Measurements from ENCODE around the gene WASF2.
"Not testable (repeated sequence)": the region's sequence is repeated elsewhere in the genome, so short reads cannot be mapped to it uniquely, and the experiment has no call there.

WASF2 gene

GRCh38 chr1:27521336-27521831 is 31.4 kb upstream of the WASF2 start:
- DNase-seq: no peak

GRCh38 chr1:27520651-27521050 is 30.7 kb upstream of the WASF2 start:
- DNase-seq: no peak

- DNase-seq: peak in 1 of 2 experiments; percentile 50
Observed at GRCh38 chr1:27519331-27520258, 29.6 kb upstream of the WASF2 start.

- no peak for DNase-seq
Observed at GRCh38 chr1:27518808-27519207, 28.8 kb upstream of the WASF2 start.

- DNase-seq: no peak
Observed at GRCh38 chr1:27517907-27518718, 28.1 kb upstream of the WASF2 start.

- no peak for DNase-seq
Observed at GRCh38 chr1:27517301-27517700, 27.3 kb upstream of the WASF2 start.

- DNase-seq: no peak
Observed at GRCh38 chr1:27515626-27516025, 25.7 kb upstream of the WASF2 start.

GRCh38 chr1:27513958-27514357 is 24.0 kb upstream of the WASF2 start:
- no peak for DNase-seq

- no peak for DNase-seq
Observed at GRCh38 chr1:27513528-27513927, 23.6 kb upstream of the WASF2 start.

- no peak for DNase-seq
Observed at GRCh38 chr1:27509127-27510080, 19.4 kb upstream of the WASF2 start.

GRCh38 chr1:27507960-27508665 is 18.1 kb upstream of the WASF2 start:
- no peak for DNase-seq

GRCh38 chr1:27506703-27507102 is 16.7 kb upstream of the WASF2 start:
- DNase-seq: no peak

GRCh38 chr1:27505420-27505680 is 15.4 kb upstream of the WASF2 start:
- DNase-seq: no peak

- no peak for DNase-seq
Observed at GRCh38 chr1:27504588-27505419, 14.8 kb upstream of the WASF2 start.

GRCh38 chr1:27503844-27504587 is 14.0 kb upstream of the WASF2 start:
- no peak for DNase-seq

GRCh38 chr1:27503033-27503432 is 13.1 kb upstream of the WASF2 start:
- no peak for DNase-seq

- DNase-seq: not testable (repeated sequence)
Observed at GRCh38 chr1:27501159-27501558, 11.2 kb upstream of the WASF2 start.

GRCh38 chr1:27499142-27499541 is 9.2 kb upstream of the WASF2 start:
- DNase-seq: no peak

GRCh38 chr1:27496604-27497155 is 6.7 kb upstream of the WASF2 start:
- no peak for DNase-seq

GRCh38 chr1:27492796-27493195 is 2.8 kb upstream of the WASF2 start:
- no peak for DNase-seq

All from NCI-H187 (cell line).